ENCODE results near the gene ADAMTS8. TPM values are rescaled to one million over a fixed set of nuclear protein-coding genes. Genes with fewer than 3 reads are reported as not detected.

Gene ADAMTS8
- total and polyA plus RNA-seq, 11 donors: 0.12 to 2.8 (median 0.87) TPM

DNA sequence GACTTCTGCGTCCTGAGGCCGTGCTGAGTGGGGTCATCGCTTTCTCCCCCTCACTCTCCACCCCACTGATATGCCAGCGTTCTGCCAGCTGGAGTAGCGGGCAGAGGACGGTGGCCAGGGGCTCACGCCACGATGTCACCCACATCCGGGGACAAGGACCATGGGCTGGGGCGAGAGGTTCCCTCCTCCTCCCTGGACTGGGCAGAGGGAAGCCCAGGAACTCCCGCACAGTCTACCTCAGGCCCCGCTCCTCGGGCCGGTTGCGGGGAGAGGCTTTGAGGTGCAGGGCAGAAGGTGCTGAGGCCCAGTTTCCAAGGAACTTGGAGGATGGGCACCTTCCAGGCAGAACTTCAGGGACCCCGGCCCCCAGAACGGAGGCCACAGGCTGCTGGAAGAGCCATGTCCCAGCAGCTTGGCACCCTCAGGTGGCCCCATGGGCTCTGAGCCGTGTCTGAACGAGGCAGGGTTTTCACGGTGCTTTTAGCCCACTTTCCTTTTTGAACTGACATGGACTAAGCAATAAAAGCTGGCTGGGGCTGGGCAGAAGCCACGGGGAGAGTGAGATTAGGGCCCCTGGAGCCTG lies 45.5 kb upstream of the ADAMTS8 start:
- WGBS, 4 donors: 89 to 95% (median 91%) methylated on average over 14 to 21 of the region's 21 CpGs
- peak overlapping the region in 1 of 12 donors; percentile 86 for H3K27ac ChIP-seq
- no peak for ATAC-seq
- H3K36me3 ChIP-seq: peaks cover 0 to 69% (median 47%) of the 10 kb centered on the region in 9 donors
- no peaks in the 10 kb centered on the region for H3K27me3 ChIP-seq
- H3K9me3 ChIP-seq: no peaks in the 10 kb centered on the region
- peak in 1 of 5 donors; percentile 18 for DNase-seq
- H3K4me1 ChIP-seq: peaks cover 9 to 37% (median 28%) of the 10 kb centered on the region in 12 donors
- TF ChIP-seq POLR2A (IDR thresholded peaks at IDR 0.05): no peak
- TF ChIP-seq, protein P1, sequence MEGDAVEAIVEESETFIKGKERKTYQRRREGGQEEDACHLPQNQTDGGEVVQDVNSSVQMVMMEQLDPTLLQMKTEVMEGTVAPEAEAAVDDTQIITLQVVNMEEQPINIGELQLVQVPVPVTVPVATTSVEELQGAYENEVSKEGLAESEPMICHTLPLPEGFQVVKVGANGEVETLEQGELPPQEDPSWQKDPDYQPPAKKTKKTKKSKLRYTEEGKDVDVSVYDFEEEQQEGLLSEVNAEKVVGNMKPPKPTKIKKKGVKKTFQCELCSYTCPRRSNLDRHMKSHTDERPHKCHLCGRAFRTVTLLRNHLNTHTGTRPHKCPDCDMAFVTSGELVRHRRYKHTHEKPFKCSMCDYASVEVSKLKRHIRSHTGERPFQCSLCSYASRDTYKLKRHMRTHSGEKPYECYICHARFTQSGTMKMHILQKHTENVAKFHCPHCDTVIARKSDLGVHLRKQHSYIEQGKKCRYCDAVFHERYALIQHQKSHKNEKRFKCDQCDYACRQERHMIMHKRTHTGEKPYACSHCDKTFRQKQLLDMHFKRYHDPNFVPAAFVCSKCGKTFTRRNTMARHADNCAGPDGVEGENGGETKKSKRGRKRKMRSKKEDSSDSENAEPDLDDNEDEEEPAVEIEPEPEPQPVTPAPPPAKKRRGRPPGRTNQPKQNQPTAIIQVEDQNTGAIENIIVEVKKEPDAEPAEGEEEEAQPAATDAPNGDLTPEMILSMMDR (IDR thresholded peaks at IDR 0.05): no peak
- no peak overlapping the region for H3K4me3 ChIP-seq
- intact Hi-C loops (cut with DNase I): no loop called here

DNA sequence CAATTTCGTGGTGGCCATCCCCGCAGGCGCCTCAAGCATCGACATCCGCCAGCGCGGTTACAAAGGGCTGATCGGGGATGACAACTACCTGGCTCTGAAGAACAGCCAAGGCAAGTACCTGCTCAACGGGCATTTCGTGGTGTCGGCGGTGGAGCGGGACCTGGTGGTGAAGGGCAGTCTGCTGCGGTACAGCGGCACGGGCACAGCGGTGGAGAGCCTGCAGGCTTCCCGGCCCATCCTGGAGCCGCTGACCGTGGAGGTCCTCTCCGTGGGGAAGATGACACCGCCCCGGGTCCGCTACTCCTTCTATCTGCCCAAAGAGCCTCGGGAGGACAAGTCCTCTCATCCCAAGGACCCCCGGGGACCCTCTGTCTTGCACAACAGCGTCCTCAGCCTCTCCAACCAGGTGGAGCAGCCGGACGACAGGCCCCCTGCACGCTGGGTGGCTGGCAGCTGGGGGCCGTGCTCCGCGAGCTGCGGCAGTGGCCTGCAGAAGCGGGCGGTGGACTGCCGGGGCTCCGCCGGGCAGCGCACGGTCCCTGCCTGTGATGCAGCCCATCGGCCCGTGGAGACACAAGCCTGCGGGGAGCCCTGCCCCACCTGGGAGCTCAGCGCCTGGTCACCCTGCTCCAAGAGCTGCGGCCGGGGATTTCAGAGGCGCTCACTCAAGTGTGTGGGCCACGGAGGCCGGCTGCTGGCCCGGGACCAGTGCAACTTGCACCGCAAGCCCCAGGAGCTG lies 44.8 kb upstream of the ADAMTS8 start:
- Histone ChIP-seq H3K27me3 (no peaks in the 10 kb centered on the region), H3K4me3 (no peak overlapping the region), H3K9me3 (no peaks in the 10 kb centered on the region), H3K4me1 (peaks cover 4 to 31% (median 22%) of the 10 kb centered on the region in 12 donors), H3K36me3 (peaks cover 0 to 69% (median 47%) of the 10 kb centered on the region in 9 donors), H3K27ac (no peak overlapping the region)
- intact Hi-C loops (cut with DNase I): no loop called here
- TF ChIP-seq POLR2A (IDR thresholded peaks at IDR 0.05): no peak
- TF ChIP-seq, protein P1 (IDR thresholded peaks at IDR 0.05): no peak
- DNase-seq (peak in 1 of 5 donors; percentile 16), ATAC-seq (no peak)
- 97 to 98% (median 97%) methylated on average over 37 to 52 of the region's 52 CpGs for WGBS, 4 donors

DNA sequence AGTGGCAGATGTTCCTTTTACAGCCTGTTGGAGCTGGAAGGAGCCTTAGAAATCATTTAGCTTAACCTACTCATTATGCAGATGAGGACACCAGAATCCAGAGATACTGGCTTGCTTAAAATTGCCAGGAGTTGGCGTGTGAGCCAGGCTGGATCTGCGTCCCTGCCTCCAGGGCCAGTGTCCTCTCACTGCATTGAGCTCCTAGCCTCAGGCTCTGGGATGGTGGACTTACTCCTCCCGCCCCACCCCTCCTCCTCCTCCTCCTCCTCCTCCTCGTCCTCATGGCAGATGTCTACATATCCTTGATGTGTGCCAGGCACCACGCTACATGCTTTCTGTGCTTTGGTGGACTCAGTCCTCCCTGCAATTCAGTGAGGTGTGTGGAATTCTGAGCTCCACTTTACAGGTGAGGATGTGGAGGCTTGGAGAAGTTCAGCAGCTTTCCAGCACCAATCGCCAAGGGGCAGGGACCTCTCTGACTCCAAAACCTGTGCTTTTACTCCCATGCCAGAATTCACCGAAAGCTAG lies 44.1 kb upstream of the ADAMTS8 start:
- 91 to 95% (median 93%) methylated on average over 7 of the region's 7 CpGs for WGBS, 4 donors
- peak in 1 of 5 donors; percentile 9 for DNase-seq
- H3K9me3 ChIP-seq: no peaks in the 10 kb centered on the region
- TF ChIP-seq, protein P1 (IDR thresholded peaks at IDR 0.05): no peak
- TF ChIP-seq POLR2A (IDR thresholded peaks at IDR 0.05): no peak
- H3K36me3 ChIP-seq: peaks cover 0 to 76% (median 48%) of the 10 kb centered on the region in 9 donors
- no peaks in the 10 kb centered on the region for H3K27me3 ChIP-seq
- ATAC-seq: no peak
- no peak overlapping the region for H3K4me3 ChIP-seq
- H3K4me1 ChIP-seq: peaks cover 4 to 23% (median 15%) of the 10 kb centered on the region in 12 donors
- intact Hi-C loops (cut with DNase I): no loop called here
- H3K27ac ChIP-seq: no peak overlapping the region

Measured in heart left ventricle (tissue), 16 donors.